SK-N-SH (cell line): ENCODE data around the gene ARHGAP15.

Experiments used
- ELF1 ChIP-seq: IDR thresholded peaks from 2 replicates; pipeline ENCODE4 v1.4.0; 2012
- FOXM1 ChIP-seq: IDR thresholded peaks from 2 replicates; pipeline ENCODE4 v1.4.0; 2012; ENCODE audit warnings: low read depth, mild to moderate bottlenecking
- GABPA ChIP-seq: IDR thresholded peaks from 2 replicates; pipeline ENCODE4 v1.4.0; 2012; ENCODE audit warnings: low read depth, mild to moderate bottlenecking
- MXI1 ChIP-seq: IDR thresholded peaks from 2 replicates; pipeline ENCODE4 v1.6.1; 2012; ENCODE audit warnings: mild to moderate bottlenecking, low read depth, low read length, improper control_type of control experiment
- POLR2AphosphoS5 ChIP-seq: IDR thresholded peaks from 2 replicates; pipeline ENCODE4 v1.6.1; 2012; ENCODE audit warnings: low read depth, low read length
- RFX5 ChIP-seq: IDR thresholded peaks from 2 replicates; pipeline ENCODE4 v1.6.1; 2012; ENCODE audit warnings: mild to moderate bottlenecking, improper control_type of control experiment, low read length
- RXRA ChIP-seq: IDR thresholded peaks from 2 replicates; pipeline ENCODE4 v1.4.0; 2012; ENCODE audit warnings: low read depth, mild to moderate bottlenecking, borderline replicate concordance
- TEAD4 ChIP-seq: IDR thresholded peaks from 2 replicates; pipeline ENCODE4 v1.4.0; 2012; ENCODE audit warnings: mild to moderate bottlenecking, borderline replicate concordance; ENCODE audit not compliant: insufficient read depth
- YY1 ChIP-seq: IDR thresholded peaks from 2 replicates; pipeline ENCODE4 v1.4.0; 2012; ENCODE audit warnings: low read depth, mild to moderate bottlenecking
- TF ChIP-seq, protein P1 (sequence below): fragments of 200-600 bp; sonication (generic); IDR thresholded peaks from 2 replicates; pipeline ENCODE4 v1.6.1; 2017; ENCODE audit warnings: antibody characterized with exemption, mild to moderate bottlenecking, moderate library complexity
- TF ChIP-seq, protein P2 (sequence below): IDR thresholded peaks from 2 replicates; pipeline ENCODE4 v1.4.0; 2012; ENCODE audit warnings: low read depth
- TF ChIP-seq, protein P3 (sequence below): IDR thresholded peaks from 2 replicates; pipeline ENCODE4 v1.4.0; 2012; ENCODE audit warnings: low read depth, borderline replicate concordance

DNA sequence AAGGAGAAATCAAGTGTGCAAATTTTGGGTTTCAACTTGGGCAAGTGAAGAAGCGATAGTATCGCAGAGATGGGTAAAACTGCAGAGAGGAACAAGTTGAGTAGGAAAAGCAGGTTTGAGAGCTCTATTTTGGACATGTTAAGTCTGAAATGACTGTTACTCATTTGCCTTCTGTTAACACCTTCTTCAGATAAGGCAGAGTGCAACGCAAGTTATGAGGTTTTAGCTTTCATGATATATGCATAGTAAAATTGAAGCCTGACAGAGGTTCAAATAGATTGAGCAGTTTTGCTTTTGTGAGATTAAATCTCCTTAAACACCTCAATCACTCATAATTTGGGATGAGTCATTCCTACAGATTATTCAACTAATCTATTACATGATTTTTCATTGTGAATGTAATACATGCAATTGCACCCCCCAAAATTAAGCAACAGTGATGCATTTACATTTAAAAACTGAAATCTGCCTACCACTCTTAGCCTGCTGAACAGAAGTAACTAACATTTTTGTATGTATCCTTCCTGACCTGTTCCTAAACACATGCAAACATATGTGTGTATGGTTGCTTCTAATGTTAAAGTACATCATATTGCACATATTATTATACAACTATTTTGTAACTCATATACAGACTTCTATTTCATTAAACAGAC lies 575.4 kb downstream of the ARHGAP15 start:
- TF ChIP-seq FOXM1 (no peak), RXRA (no peak), POLR2AphosphoS5 (no peak), YY1 (no peak), RFX5 (no peak), ELF1 (no peak), GABPA (no peak), MXI1 (no peak), TEAD4 (no peak)
- TF ChIP-seq, protein P1, sequence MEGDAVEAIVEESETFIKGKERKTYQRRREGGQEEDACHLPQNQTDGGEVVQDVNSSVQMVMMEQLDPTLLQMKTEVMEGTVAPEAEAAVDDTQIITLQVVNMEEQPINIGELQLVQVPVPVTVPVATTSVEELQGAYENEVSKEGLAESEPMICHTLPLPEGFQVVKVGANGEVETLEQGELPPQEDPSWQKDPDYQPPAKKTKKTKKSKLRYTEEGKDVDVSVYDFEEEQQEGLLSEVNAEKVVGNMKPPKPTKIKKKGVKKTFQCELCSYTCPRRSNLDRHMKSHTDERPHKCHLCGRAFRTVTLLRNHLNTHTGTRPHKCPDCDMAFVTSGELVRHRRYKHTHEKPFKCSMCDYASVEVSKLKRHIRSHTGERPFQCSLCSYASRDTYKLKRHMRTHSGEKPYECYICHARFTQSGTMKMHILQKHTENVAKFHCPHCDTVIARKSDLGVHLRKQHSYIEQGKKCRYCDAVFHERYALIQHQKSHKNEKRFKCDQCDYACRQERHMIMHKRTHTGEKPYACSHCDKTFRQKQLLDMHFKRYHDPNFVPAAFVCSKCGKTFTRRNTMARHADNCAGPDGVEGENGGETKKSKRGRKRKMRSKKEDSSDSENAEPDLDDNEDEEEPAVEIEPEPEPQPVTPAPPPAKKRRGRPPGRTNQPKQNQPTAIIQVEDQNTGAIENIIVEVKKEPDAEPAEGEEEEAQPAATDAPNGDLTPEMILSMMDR = no peak
- TF ChIP-seq, protein P2, sequence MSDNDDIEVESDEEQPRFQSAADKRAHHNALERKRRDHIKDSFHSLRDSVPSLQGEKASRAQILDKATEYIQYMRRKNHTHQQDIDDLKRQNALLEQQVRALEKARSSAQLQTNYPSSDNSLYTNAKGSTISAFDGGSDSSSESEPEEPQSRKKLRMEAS = no peak
- TF ChIP-seq, protein P3, sequence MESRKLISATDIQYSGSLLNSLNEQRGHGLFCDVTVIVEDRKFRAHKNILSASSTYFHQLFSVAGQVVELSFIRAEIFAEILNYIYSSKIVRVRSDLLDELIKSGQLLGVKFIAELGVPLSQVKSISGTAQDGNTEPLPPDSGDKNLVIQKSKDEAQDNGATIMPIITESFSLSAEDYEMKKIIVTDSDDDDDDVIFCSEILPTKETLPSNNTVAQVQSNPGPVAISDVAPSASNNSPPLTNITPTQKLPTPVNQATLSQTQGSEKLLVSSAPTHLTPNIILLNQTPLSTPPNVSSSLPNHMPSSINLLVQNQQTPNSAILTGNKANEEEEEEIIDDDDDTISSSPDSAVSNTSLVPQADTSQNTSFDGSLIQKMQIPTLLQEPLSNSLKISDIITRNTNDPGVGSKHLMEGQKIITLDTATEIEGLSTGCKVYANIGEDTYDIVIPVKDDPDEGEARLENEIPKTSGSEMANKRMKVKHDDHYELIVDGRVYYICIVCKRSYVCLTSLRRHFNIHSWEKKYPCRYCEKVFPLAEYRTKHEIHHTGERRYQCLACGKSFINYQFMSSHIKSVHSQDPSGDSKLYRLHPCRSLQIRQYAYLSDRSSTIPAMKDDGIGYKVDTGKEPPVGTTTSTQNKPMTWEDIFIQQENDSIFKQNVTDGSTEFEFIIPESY = no peak
